ENCODE results near the gene URB2. TPM values are rescaled to one million over a fixed set of nuclear protein-coding genes. Genes with fewer than 3 reads are reported as not detected.

The URB2 gene
- total RNA-seq, 1 experiment from 2014 or later: 53.2 TPM

GRCh38 chr1:229674042-229674441 lies 48.0 kb downstream of the URB2 start:
- Mint-ChIP-seq H3K27me3 (ENCODE audit: low read depth) (no peaks in the 10 kb centered on the region), H3K27ac (peak overlapping the region in 1 of 3 experiments; percentile 53; a peak in 2 of 7 replicates), H3K36me3 (ENCODE audit: insufficient read depth in 1 of 3, low read depth in 3 of 3) (no peaks in the 10 kb centered on the region; a peak in 1 of 7 replicates), H3K4me3 (no peak overlapping the region), H3K4me1 (peaks cover 4 to 7% of the 10 kb centered on the region in 2 experiments; a peak in 3 of 4 replicates), H3K9me3 (no peaks in the 10 kb centered on the region; a peak in 1 of 5 replicates)
- Histone ChIP-seq H3K9me3 (ENCODE audit: control insufficient read depth, low read depth, low read length) (no peaks in the 10 kb centered on the region), H4K5ac (ENCODE audit: insufficient read length, low read depth, low read length) (no peak overlapping the region), H3K18ac (ENCODE audit: insufficient read length, low read depth, low read length) (no peak overlapping the region), H2BK12ac (ENCODE audit: insufficient read length, low read depth, low read length) (no peak overlapping the region), H2BK120ac (ENCODE audit: low read depth, low read length, poor library complexity, severe bottlenecking) (no peak overlapping the region), H3K56ac (ENCODE audit: insufficient read length, low read depth, low read length) (no peak overlapping the region), H3K79me1 (ENCODE audit: insufficient read depth, low read depth, low read length, poor library complexity, severe bottlenecking) (no peaks in the 10 kb centered on the region), H3K4ac (ENCODE audit: low read depth, low read length) (no peak overlapping the region), H3K4me1 (ENCODE audit: insufficient read depth, low read length) (no peaks in the 10 kb centered on the region), H3K9ac (ENCODE audit: extremely low read depth, insufficient read length, low read length) (no peak overlapping the region), H2AK5ac (ENCODE audit: insufficient read length, low read length) (no peak overlapping the region), H2AFZ (ENCODE audit: low read length) (no peak overlapping the region), H2BK20ac (ENCODE audit: low read depth, low read length, poor library complexity, severe bottlenecking) (no peak overlapping the region), H4K20me1 (ENCODE audit: control insufficient read depth, insufficient read depth, insufficient read length) (no peaks in the 10 kb centered on the region), H2BK5ac (ENCODE audit: insufficient read length, low read length) (no peak overlapping the region), H3K23ac (ENCODE audit: insufficient read length, low read depth, low read length) (no peak overlapping the region), H3K4me2 (ENCODE audit: insufficient read depth, insufficient read length, low read length) (no peak overlapping the region), H3K14ac (ENCODE audit: insufficient read depth, low read length) (no peak overlapping the region), H3K79me2 (ENCODE audit: insufficient read depth, low read length) (no peaks in the 10 kb centered on the region), H3T11ph (ENCODE audit: low read length) (no peak overlapping the region), H4K8ac (replicated peaks; ENCODE audit: insufficient read length, low read depth, low read length) (no peak overlapping the region), H3K23me2 (ENCODE audit: insufficient read length, low read depth, low read length, poor library complexity, severe bottlenecking) (no peaks in the 10 kb centered on the region), H2BK15ac (ENCODE audit: low read depth, low read length) (no peak overlapping the region), H4K91ac (ENCODE audit: insufficient read length, low read depth, low read length) (no peak overlapping the region), H3K27ac (ENCODE audit: insufficient read length, low read depth, low read length) (no peak overlapping the region), H3K27me3 (ENCODE audit: insufficient read depth, low read length) (no peaks in the 10 kb centered on the region)
- no CpG with 5 or more reads among the region's 5 CpGs for WGBS (ENCODE audit: extremely low coverage, insufficient read length, low lambda C conversion rate)
- no peak for DNase-seq
- no peak for TF ChIP-seq CTCF (conservative IDR thresholded peaks at IDR 0.05)

All from H9 (cell line).